ENCODE measurements around the gene SPG7.

DNA sequence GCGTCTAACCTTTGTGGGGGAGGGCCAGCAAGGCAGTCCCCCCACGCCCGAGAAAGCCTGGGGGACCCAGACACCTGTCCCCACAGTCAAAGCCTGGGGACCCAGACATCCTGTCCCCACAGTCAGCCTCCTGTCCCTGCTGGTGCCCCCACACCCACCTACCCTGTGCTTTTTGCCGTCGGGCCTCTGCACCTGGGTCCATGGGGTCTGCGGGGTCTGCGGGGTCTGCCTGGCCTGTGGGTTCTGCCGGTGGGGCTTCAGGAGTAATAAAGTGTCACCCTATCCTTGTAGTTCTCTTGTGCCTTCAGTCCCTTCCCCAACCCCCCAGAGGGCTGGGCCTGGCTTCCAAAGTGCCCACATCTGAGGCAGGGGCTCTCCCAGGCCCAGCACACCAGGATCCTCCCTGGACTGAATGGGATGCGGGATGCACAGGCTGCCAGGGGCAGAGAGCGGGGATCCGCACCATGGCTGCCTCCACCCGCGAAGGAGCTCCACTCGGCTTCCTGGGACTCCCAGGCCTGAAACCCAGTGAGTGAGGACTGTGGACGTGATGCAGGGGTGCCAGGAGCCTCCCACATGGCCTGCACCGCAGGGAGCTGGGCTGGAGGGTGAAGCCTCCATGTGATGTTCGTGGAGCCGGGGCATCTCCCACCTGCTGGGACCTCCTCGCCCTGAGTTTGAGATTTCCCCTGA is 88.9 kb downstream of the SPG7 start:
- TF ChIP-seq, protein P1, sequence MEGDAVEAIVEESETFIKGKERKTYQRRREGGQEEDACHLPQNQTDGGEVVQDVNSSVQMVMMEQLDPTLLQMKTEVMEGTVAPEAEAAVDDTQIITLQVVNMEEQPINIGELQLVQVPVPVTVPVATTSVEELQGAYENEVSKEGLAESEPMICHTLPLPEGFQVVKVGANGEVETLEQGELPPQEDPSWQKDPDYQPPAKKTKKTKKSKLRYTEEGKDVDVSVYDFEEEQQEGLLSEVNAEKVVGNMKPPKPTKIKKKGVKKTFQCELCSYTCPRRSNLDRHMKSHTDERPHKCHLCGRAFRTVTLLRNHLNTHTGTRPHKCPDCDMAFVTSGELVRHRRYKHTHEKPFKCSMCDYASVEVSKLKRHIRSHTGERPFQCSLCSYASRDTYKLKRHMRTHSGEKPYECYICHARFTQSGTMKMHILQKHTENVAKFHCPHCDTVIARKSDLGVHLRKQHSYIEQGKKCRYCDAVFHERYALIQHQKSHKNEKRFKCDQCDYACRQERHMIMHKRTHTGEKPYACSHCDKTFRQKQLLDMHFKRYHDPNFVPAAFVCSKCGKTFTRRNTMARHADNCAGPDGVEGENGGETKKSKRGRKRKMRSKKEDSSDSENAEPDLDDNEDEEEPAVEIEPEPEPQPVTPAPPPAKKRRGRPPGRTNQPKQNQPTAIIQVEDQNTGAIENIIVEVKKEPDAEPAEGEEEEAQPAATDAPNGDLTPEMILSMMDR (conservative IDR thresholded peaks at IDR 0.05 in 1 of 2, IDR thresholded peaks at IDR 0.05 in 1 of 2; ENCODE audit: extremely low read depth in 1 of 2, insufficient read depth in 1 of 2, low read depth in 1 of 2, low read length in 2 of 2), result no peak
- no peak for TF ChIP-seq EZH2 (IDR thresholded peaks at IDR 0.05; ENCODE audit: borderline replicate concordance, low read length)

Measured in mammary epithelial cell (primary cell).